ENCODE data around the gene RNF213. TPM values are rescaled to one million over a fixed set of nuclear protein-coding genes. Genes with fewer than 3 reads are reported as not detected.

RNF213 gene
- total and polyA plus RNA-seq, 8 donors, result 21.9 to 94.7 (median 37.8) TPM

DNA sequence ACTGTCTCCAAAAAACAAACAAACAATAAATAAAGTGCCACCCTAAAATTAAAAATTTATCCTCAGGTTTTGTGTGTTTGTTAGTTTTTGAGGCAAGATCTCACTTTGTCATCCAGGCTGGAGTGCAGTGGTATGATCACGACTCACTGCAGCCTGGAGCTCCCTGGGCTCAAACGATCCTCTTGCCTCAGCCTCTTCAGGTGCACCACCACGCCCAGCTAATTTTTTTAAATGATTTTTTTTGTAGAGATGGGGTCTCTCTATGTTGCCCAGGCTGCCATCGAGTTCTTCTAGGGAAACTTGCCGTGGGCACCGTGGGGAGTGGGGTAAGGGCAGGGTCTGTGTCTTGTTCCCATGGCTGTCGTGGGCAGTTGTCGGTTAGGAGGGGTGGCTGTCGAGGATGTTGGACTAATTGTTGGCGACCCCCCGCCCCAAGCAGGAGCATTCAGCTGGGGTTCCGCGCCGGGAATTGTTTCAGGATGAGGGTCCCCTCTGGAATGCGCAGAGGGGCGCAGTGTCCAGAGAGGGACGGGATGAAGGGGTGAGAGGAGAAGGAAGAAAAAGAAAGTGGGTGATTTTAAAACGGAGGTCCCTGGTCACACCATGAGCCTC, 1.1 kb upstream of the RNF213 start:
- WGBS, 2 donors, result 38 to 40% methylated on average over 18 of the region's 18 CpGs
- ATAC-seq (no peak), DNase-seq (peak in 1 of 6 donors; percentile 29), FAIRE-seq (no peak)
- intact Hi-C loops (cut with DNase I), result loop anchor here in 1 of 3 donors (10.0 kb wide), 1 partner anchor 65 kb away; no protein-coding TSS in a partner anchor
- Histone ChIP-seq H3K9me3 (no peaks in the 10 kb centered on the region), H3K27ac (peak overlapping the region; percentile 83 to 95 (median 89)), H3K36me3 (no peaks in the 10 kb centered on the region), H3K4me3 (peak overlapping the region; percentile 33 to 62 (median 51)), H3K4me1 (peaks cover 0 to 31% (median 12%) of the 10 kb centered on the region in 3 donors), H3K27me3 (no peaks in the 10 kb centered on the region)
- no peak for TF ChIP-seq CTCF (IDR thresholded peaks at IDR 0.05)

DNA sequence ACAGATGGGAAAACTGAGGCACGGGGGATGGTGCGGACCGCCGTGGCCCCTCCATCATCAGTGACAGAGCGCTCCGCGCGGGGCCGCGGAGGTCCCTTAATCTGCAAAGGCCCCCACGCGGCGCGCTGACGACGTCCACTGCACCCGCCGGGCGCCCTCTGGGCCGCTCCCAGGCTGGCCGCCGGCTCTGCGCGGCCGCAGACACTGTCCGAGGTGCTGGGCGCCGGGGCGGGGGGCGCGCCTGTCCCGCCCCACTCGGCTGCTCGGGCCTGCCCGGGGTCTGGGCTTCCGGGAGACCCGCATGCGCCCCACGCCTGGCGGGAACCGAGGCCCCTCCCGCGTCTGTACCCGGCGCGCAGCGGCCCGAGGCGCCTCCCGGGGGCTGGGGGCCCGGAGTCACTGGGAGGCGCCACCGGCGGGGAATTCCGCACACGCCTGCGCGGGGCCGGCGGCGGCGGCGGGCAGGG, 550 bp upstream of the RNF213 start:
- 0 to 1% methylated on average over 32 to 63 of the region's 63 CpGs for WGBS, 2 donors
- Histone ChIP-seq H3K27ac (peak overlapping the region; percentile 83 to 95 (median 89)), H3K4me3 (peak overlapping the region; percentile 33 to 62 (median 51)), H3K9me3 (no peaks in the 10 kb centered on the region), H3K36me3 (no peaks in the 10 kb centered on the region), H3K27me3 (no peaks in the 10 kb centered on the region), H3K4me1 (peaks cover 0 to 28% (median 12%) of the 10 kb centered on the region in 3 donors)
- ATAC-seq (peak; percentile 65 to 77 (median 73)), FAIRE-seq (no peak), DNase-seq (peak; percentile 71 to 90 (median 80))
- no peak for TF ChIP-seq CTCF (IDR thresholded peaks at IDR 0.05)
- intact Hi-C loops (cut with DNase I), result no loop called here

DNA sequence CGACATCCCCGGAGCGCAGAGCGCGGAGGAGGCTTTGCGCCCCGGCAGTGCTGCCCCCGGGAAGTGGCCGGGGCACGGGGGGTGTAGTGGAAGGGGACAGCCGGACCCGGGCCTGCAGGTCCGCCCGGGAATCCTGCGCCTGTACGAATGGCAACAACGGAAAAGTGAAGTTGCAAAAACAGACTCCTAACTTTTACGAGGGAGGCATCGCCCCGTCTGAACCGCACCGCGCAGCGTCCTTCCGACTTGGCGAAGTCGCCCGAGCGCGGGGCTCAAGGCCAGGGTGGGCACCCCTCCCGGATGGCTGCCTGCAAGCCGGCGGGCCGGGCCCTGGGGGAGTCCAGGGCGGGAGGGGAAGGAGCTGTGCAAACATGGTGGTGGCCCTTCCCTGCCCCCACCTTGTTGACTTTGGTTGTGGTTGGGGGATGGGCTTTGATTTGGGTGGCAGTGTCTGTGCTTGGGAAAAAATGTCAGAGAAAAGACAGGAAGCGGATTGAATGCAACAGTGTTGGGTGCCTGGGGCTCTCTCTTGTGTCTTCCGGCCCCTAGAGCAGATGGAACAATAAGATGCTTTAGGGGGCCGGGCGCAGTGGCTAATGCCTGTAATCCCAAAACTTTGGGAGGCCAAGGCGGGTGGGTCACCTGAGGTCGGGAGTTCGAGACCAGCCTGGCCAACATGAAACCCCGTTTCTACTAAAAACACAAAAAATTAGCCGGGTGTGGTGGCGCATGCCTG, 675 bp downstream of the RNF213 start:
- H3K36me3 ChIP-seq, result no peaks in the 10 kb centered on the region
- H3K27me3 ChIP-seq, result no peaks in the 10 kb centered on the region
- peaks cover 0 to 19% (median 12%) of the 10 kb centered on the region in 3 donors for H3K4me1 ChIP-seq
- peak overlapping the region; percentile 88 to 99 (median 92) for H3K4me3 ChIP-seq
- no peak for TF ChIP-seq CTCF (IDR thresholded peaks at IDR 0.05)
- H3K9me3 ChIP-seq, result no peaks in the 10 kb centered on the region
- FAIRE-seq, result no peak
- peak overlapping the region; percentile 78 to 99 (median 93) for H3K27ac ChIP-seq
- WGBS, 2 donors, result 7% methylated on average over 45 of the region's 45 CpGs
- peak; percentile 65 to 88 (median 76) for DNase-seq
- intact Hi-C loops (cut with DNase I), result no loop called here
- ATAC-seq, result peak; percentile 31 to 66 (median 52)

- intact Hi-C loops (cut with DNase I), result no loop called here
- Histone ChIP-seq H3K4me1 (peaks cover 0 to 19% (median 12%) of the 10 kb centered on the region in 3 donors), H3K9me3 (no peaks in the 10 kb centered on the region), H3K36me3 (no peaks in the 10 kb centered on the region), H3K27ac (peak overlapping the region in 3 of 4 donors; percentile 89 to 99 (median 97)), H3K27me3 (no peaks in the 10 kb centered on the region), H3K4me3 (peak overlapping the region in 3 of 4 donors; percentile 88 to 99 (median 95))
- TF ChIP-seq CTCF (IDR thresholded peaks at IDR 0.05), result no peak
- ATAC-seq, result no peak
- no peak for FAIRE-seq
- WGBS, 2 donors, result 54 to 57% methylated on average over 8 of the region's 8 CpGs
- no peak for DNase-seq
Measured at GRCh38 chr17:80261895-80262279, 1.2 kb downstream of the RNF213 start.
